Endothelial cell of umbilical vein (primary cell): ENCODE results near the gene DHRS12. TPM values are rescaled to one million over a fixed set of nuclear protein-coding genes. Genes with fewer than 3 reads are reported as not detected.

Source experiments
- BruUV-seq: library from RNA; stranded (reverse); fragments of 400-500 nt; replicated peaks from 2 replicates; lab custom pipeline; 2021; lab: Mats Ljungman, UMichigan
- CTCF ChIA-PET: fragments of 300-600, 350-600 bp; sonication (Branson Sonifier 250); formaldehyde crosslinking; loops from one replicate; lab custom pipeline; 2021; ENCODE audit warnings: antibody characterized with exemption, inconsistent platforms; lab: Charles Lee
- POLR2A ChIA-PET: fragments of 300-600, 350-600 bp; sonication (Branson Sonifier 250); formaldehyde crosslinking; loops from one replicate; lab custom pipeline; 2021; ENCODE audit warnings: antibody characterized with exemption, inconsistent platforms; lab: Charles Lee
- DNase-seq: peaks from one replicate; pipeline ENCODE4 v3.0.0-alpha.2; 2011; ENCODE audit warnings: low read depth, low spot score
- FAIRE-seq: peaks from 2 replicates; lab custom pipeline; 2011; peaks lifted over from hg19 to GRCh38; lab: Jason Lieb, UNC
- H2AFZ ChIP-seq: 2 replicates; pipeline ENCODE4 v1.6.0; 2012; ENCODE audit warnings: low read depth, low read length, control low read depth, inconsistent platforms
- H3K27ac ChIP-seq: 2 replicates; pipeline ENCODE4 v1.5.1; 2011; ENCODE audit warnings: low read depth, mild to moderate bottlenecking, control low read depth, low read length, moderate library complexity; ENCODE audit not compliant: insufficient read depth
- H3K27me3 ChIP-seq, 2 experiments: 2 replicates each; pipeline versions ENCODE4 v1.6.0 to v1.6.1; 2011; ENCODE audit warnings: low read length in 2 of 2, mixed read lengths in 1 of 2; ENCODE audit not compliant: control insufficient read depth in 2 of 2, insufficient read depth in 2 of 2
- H3K36me3 ChIP-seq, 2 experiments: 2 replicates in 1 of 2; 3 replicates in 1 of 2; pipeline ENCODE4 v1.5.1; 2011; ENCODE audit warnings: low read length in 2 of 2, mild to moderate bottlenecking in 1 of 2, moderate library complexity in 1 of 2; ENCODE audit not compliant: control insufficient read depth in 2 of 2, insufficient read depth in 2 of 2; ENCODE audit errors: extremely low read depth in 1 of 2
- H3K4me1 ChIP-seq: 3 replicates; pipeline ENCODE4 v1.5.1; 2011; ENCODE audit warnings: mild to moderate bottlenecking, low read length; ENCODE audit not compliant: control insufficient read depth, insufficient read depth; ENCODE audit errors: extremely low read depth
- H3K4me2 ChIP-seq: 2 replicates; pipeline ENCODE4 v1.6.1; 2011; ENCODE audit warnings: low read length, control low read depth, mixed read lengths; ENCODE audit not compliant: insufficient read depth
- H3K4me3 ChIP-seq, 3 experiments: fragments of 200-600 bp in 1 of 3; sonication (generic), shearing (Covaris generic) in 1 of 3; replicated peaks in 1 of 3; 2 replicates each; pipeline ENCODE4 v1.5.1; 2011 to 2016; ENCODE audit warnings: control low read depth in 3 of 3, low read length in 3 of 3, mild to moderate bottlenecking in 2 of 3, inconsistent platforms in 1 of 3, low read depth in 1 of 3, moderate library complexity in 1 of 3; ENCODE audit not compliant: insufficient read depth in 1 of 3
- H3K79me2 ChIP-seq: 2 replicates; pipeline ENCODE4 v1.6.0; 2012; ENCODE audit warnings: low read length, inconsistent platforms; ENCODE audit not compliant: control insufficient read depth, insufficient read depth
- H3K9ac ChIP-seq: replicated peaks from 2 replicates; pipeline ENCODE3; 2011; ENCODE audit warnings: low read length, control low read depth; ENCODE audit not compliant: insufficient read depth; ENCODE audit errors: extremely low read depth
- H3K9me1 ChIP-seq: replicated peaks from 3 replicates; pipeline ENCODE4 v1.6.0; 2011; ENCODE audit warnings: mild to moderate bottlenecking, low read length; ENCODE audit not compliant: control insufficient read depth, insufficient read depth; ENCODE audit errors: extremely low read depth
- H3K9me3 ChIP-seq: replicated peaks from 2 replicates; pipeline ENCODE4 v1.5.1; 2012; ENCODE audit warnings: low read length, inconsistent platforms; ENCODE audit not compliant: control insufficient read depth, insufficient read depth
- H4K20me1 ChIP-seq: replicated peaks from 2 replicates; pipeline ENCODE3; 2011; ENCODE audit warnings: mild to moderate bottlenecking, low read length; ENCODE audit not compliant: control insufficient read depth, insufficient read depth; ENCODE audit errors: extremely low read depth
- EZH2 ChIP-seq: IDR thresholded peaks from 2 replicates; pipeline ENCODE4 v1.6.1; 2012; ENCODE audit warnings: borderline replicate concordance, low read depth, mild to moderate bottlenecking, moderate library complexity, low read length, inconsistent platforms; ENCODE audit not compliant: severe bottlenecking
- FOS ChIP-seq: IDR thresholded peaks from 2 replicates; pipeline ENCODE4 v1.6.1; 2011; ENCODE audit warnings: mild to moderate bottlenecking, low read length, moderate library complexity, borderline replicate concordance; ENCODE audit not compliant: insufficient read depth
- GATA2 ChIP-seq: IDR thresholded peaks from 2 replicates; pipeline ENCODE4 v1.7.0; 2011; ENCODE audit warnings: low read depth, mild to moderate bottlenecking, moderate library complexity, mixed read lengths, low read length; ENCODE audit not compliant: insufficient read length, insufficient read depth
- JUN ChIP-seq: IDR thresholded peaks from 2 replicates; pipeline ENCODE4 v1.6.1; 2011; ENCODE audit warnings: borderline replicate concordance, low read depth; ENCODE audit not compliant: insufficient read length, insufficient read depth
- MYC ChIP-seq: IDR thresholded peaks from one replicate; pipeline ENCODE4 v1.6.1; 2011; ENCODE audit warnings: mild to moderate bottlenecking, low read depth, low read length
- POLR2A ChIP-seq: IDR thresholded peaks from 2 replicates; pipeline ENCODE4 v1.6.1; 2012; ENCODE audit warnings: low read depth, mild to moderate bottlenecking, control low read depth, low read length
- POLR2AphosphoS5 ChIP-seq: IDR thresholded peaks from 2 replicates; pipeline ENCODE4 v1.6.1; 2012; ENCODE audit warnings: low read depth, mild to moderate bottlenecking, control low read depth, low read length, moderate library complexity; ENCODE audit not compliant: insufficient read depth
- dilution Hi-C: fragments of 300-500 bp; cut with MboI; formaldehyde crosslinking; loops from one replicate; pipeline ENCODE4 v1.15.0; 2019; ENCODE audit warnings: low sequenced_read_pairs; ENCODE audit not compliant: extremely low pct_ligation_motif_present
- intact Hi-C: fragments of 100-400 bp; cut with micrococcal nuclease; formaldehyde crosslinking; loops from one replicate; pipeline ENCODE4 v1.10.0; 2022
- polyA plus RNA-seq, 4 experiments: library from polyadenylated mRNA; depleted of rRNA in 3 of 4; stranded (reverse) in 3 of 4; unstranded in 1 of 4; fragments of >200 nt; gene quantifications; 2 replicates each; pipeline versions ENCODE4 v1.2.1 to v1.2.3, GENCODE V29; 2011 to 2012; ENCODE audit warnings: missing spikeins in 1 of 4
- total RNA-seq: library from RNA; stranded (reverse); gene quantifications from 2 replicates; pipeline ENCODE4 v1.2.3, GENCODE V29; 2021
- TF ChIP-seq, protein P1 (sequence below), 2 donors: IDR thresholded peaks; 1 replicate in 1 of 2; 2 replicates in 1 of 2; pipeline ENCODE4 v1.5.1; 2011; ENCODE audit warnings: low read length in 2 of 2, mild to moderate bottlenecking in 2 of 2, moderate library complexity in 2 of 2, control low read depth in 1 of 2, inconsistent platforms in 1 of 2, low read depth in 1 of 2; ENCODE audit not compliant: insufficient read depth in 1 of 2; ENCODE audit errors: extremely low read depth in 1 of 2
- TF ChIP-seq, protein P2 (sequence below): IDR thresholded peaks from 2 replicates; pipeline ENCODE4 v1.6.1; 2011; ENCODE audit not compliant: insufficient read depth, insufficient read length

Gene DHRS12
- total and polyA plus RNA-seq, 2 donors (not counting 3 experiments of a cell fraction or from before 2014, with no cell fraction given), result 8.9 to 9.1 TPM

DNA sequence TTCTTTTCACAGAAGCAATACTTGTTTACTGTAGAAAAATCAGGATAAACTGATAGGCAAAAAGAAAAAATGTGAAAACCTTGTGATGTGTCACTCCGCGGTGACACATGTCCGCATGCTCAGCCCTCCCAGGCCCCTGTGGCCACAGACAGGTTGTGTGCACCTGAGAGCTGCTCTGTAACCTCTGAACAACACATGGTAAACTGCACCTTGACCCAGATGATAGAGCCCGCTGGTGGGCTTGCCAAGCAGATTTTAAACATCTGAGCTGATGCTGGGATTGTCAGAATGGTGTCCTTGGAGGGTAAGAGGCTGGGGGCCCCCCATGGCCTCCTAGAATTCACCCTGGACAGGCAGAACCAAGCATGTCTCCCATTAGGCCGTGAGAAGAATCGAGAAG lies 33.8 kb downstream of the DHRS12 start:
- CTCF ChIA-PET, result no interaction called here
- H3K27ac ChIP-seq, result no peak overlapping the region
- H3K9me1 ChIP-seq, result no peaks in the 10 kb centered on the region
- no peak overlapping the region for H3K4me2 ChIP-seq
- no peak overlapping the region for H3K4me3 ChIP-seq
- DNase-seq (no peak), FAIRE-seq (no peak)
- H3K79me2 ChIP-seq, result no peaks in the 10 kb centered on the region
- H3K9me3 ChIP-seq, result no peaks in the 10 kb centered on the region
- H2AFZ ChIP-seq, result no peak overlapping the region
- no peak overlapping the region for H3K9ac ChIP-seq
- H3K4me1 ChIP-seq, result no peaks in the 10 kb centered on the region
- peaks cover 0 to 2% of the 10 kb centered on the region in 2 experiments for H3K27me3 ChIP-seq
- intact Hi-C loops (no loop called here), dilution Hi-C loops (no loop called here)
- TF ChIP-seq POLR2A, result no peak
- TF ChIP-seq, protein P1, sequence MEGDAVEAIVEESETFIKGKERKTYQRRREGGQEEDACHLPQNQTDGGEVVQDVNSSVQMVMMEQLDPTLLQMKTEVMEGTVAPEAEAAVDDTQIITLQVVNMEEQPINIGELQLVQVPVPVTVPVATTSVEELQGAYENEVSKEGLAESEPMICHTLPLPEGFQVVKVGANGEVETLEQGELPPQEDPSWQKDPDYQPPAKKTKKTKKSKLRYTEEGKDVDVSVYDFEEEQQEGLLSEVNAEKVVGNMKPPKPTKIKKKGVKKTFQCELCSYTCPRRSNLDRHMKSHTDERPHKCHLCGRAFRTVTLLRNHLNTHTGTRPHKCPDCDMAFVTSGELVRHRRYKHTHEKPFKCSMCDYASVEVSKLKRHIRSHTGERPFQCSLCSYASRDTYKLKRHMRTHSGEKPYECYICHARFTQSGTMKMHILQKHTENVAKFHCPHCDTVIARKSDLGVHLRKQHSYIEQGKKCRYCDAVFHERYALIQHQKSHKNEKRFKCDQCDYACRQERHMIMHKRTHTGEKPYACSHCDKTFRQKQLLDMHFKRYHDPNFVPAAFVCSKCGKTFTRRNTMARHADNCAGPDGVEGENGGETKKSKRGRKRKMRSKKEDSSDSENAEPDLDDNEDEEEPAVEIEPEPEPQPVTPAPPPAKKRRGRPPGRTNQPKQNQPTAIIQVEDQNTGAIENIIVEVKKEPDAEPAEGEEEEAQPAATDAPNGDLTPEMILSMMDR (IDR thresholded peaks at IDR 0.05; ENCODE audit: extremely low read depth in 1 of 2, insufficient read depth in 1 of 2, low read depth in 1 of 2, low read length in 2 of 2), result no peak
- no peak for TF ChIP-seq JUN
- no peak for TF ChIP-seq GATA2
- no peak for TF ChIP-seq MYC
- TF ChIP-seq, protein P2, sequence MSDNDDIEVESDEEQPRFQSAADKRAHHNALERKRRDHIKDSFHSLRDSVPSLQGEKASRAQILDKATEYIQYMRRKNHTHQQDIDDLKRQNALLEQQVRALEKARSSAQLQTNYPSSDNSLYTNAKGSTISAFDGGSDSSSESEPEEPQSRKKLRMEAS, result no peak
- no peak for TF ChIP-seq POLR2AphosphoS5
- no peak for TF ChIP-seq FOS
- no peak for TF ChIP-seq EZH2
- POLR2A ChIA-PET, result no interaction called here
- no TSS peak for BruUV-seq
- no peaks in the 10 kb centered on the region for H3K36me3 ChIP-seq
- no peaks in the 10 kb centered on the region for H4K20me1 ChIP-seq
